Panc1 (cell line): ENCODE results near the gene ZRANB1.

Experiments used
- POLR2AphosphoS5 ChIP-seq: IDR thresholded peaks from 2 replicates; pipeline ENCODE4 v1.6.1; 2012; ENCODE audit warnings: mild to moderate bottlenecking, low read depth, low read length, moderate library complexity
- REST ChIP-seq, 2 experiments: IDR thresholded peaks; 2 replicates each; pipeline ENCODE4 v1.6.1; 2011 to 2012; ENCODE audit warnings: low read depth in 2 of 2, control low read depth in 1 of 2, low read length in 1 of 2, mild to moderate bottlenecking in 1 of 2, moderate library complexity in 1 of 2; ENCODE audit not compliant: insufficient read depth in 1 of 2
- SIN3A ChIP-seq: IDR thresholded peaks from 2 replicates; pipeline ENCODE4 v1.6.1; 2012; ENCODE audit warnings: low read depth, mild to moderate bottlenecking, low read length, moderate library complexity, borderline replicate concordance; ENCODE audit not compliant: insufficient read depth
- TCF7L2 ChIP-seq: IDR thresholded peaks from 2 replicates; pipeline ENCODE4 v1.6.1; 2011; ENCODE audit warnings: mild to moderate bottlenecking, low read depth, low read length, inconsistent platforms
- TF ChIP-seq, protein P1 (sequence below): fragments of 450-650 bp; IDR thresholded peaks from 2 replicates; pipeline ENCODE4 v1.5.1; 2017; ENCODE audit warnings: mild to moderate bottlenecking

GRCh38 chr10:125005312-125006187, 63.6 kb downstream of the ZRANB1 start:
- TF ChIP-seq SIN3A (no peak), POLR2AphosphoS5 (no peak), REST (IDR thresholded peaks at IDR 0.05; ENCODE audit: insufficient read depth in 1 of 2, low read depth in 2 of 2, low read length in 1 of 2) (no peak), TCF7L2 (no peak)
- TF ChIP-seq, protein P1, sequence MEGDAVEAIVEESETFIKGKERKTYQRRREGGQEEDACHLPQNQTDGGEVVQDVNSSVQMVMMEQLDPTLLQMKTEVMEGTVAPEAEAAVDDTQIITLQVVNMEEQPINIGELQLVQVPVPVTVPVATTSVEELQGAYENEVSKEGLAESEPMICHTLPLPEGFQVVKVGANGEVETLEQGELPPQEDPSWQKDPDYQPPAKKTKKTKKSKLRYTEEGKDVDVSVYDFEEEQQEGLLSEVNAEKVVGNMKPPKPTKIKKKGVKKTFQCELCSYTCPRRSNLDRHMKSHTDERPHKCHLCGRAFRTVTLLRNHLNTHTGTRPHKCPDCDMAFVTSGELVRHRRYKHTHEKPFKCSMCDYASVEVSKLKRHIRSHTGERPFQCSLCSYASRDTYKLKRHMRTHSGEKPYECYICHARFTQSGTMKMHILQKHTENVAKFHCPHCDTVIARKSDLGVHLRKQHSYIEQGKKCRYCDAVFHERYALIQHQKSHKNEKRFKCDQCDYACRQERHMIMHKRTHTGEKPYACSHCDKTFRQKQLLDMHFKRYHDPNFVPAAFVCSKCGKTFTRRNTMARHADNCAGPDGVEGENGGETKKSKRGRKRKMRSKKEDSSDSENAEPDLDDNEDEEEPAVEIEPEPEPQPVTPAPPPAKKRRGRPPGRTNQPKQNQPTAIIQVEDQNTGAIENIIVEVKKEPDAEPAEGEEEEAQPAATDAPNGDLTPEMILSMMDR: no peak
